Ovary (tissue), 9 donors: ENCODE data around the gene NBPF3. TPM values are rescaled to one million over a fixed set of nuclear protein-coding genes. Genes with fewer than 3 reads are reported as not detected.

Experiments used
- DNase-seq, 5 donors: peaks; one replicate each; pipeline ENCODE4 v3.0.0-alpha.2; 2019 to 2020
- H3K27ac ChIP-seq, 2 donors: fragments of 200-600 bp; one replicate each; pipeline versions ENCODE4 v1.5.1 to v1.8.0; 2019 to 2022
- H3K27me3 ChIP-seq: fragments of 200-600 bp; one replicate; pipeline ENCODE4 v1.8.0; 2022
- H3K36me3 ChIP-seq: fragments of 200-600 bp; sonication (generic); one replicate; pipeline ENCODE4 v1.5.1; 2019
- H3K4me1 ChIP-seq: one replicate; pipeline ENCODE4 v1.8.1; 2013; ENCODE audit warnings: mild to moderate bottlenecking, moderate library complexity; ENCODE audit not compliant: insufficient read depth
- H3K4me3 ChIP-seq: fragments of 200-600 bp; sonication (generic); one replicate; pipeline ENCODE4 v1.5.1; 2017
- H3K9me3 ChIP-seq, 2 donors: fragments of 200-600 bp in 1 of 2; sonication (generic) in 1 of 2; one replicate each; pipeline versions ENCODE4 v1.5.1 to v1.8.1; 2013 to 2019; ENCODE audit warnings: mild to moderate bottlenecking in 1 of 2, moderate library complexity in 1 of 2
- CTCF ChIP-seq, 3 donors: fragments of 450-650 bp in 2 of 3; fragments of 200-600 bp in 1 of 3; IDR thresholded peaks; one replicate each; pipeline versions ENCODE4 v1.5.1 to v1.8.0; 2016 to 2022; ENCODE audit warnings: antibody characterized with exemption in 3 of 3, mild to moderate bottlenecking in 1 of 3
- EP300 ChIP-seq: sonication (generic); formaldehyde crosslinking; IDR thresholded peaks from one replicate; pipeline ENCODE4 v1.6.1; 2017; ENCODE audit warnings: antibody characterized with exemption
- POLR2A ChIP-seq: fragments of 450-650 bp; IDR thresholded peaks from one replicate; pipeline ENCODE4 v1.6.1; 2017; ENCODE audit warnings: antibody characterized with exemption, mild to moderate bottlenecking, moderate library complexity
- WGBS, 3 donors: extraction: QIAGEN DNeasy Blood & Tissue Kit in 1 of 3; methylation state at CpG; one replicate each; pipeline versions ENCODE4 v1.1.5 to v1.1.7; 2013 to 2017; 5-methylcytosine and 5-hydroxymethylcytosine counted together
- intact Hi-C, 4 donors: fragments of 100-400 bp; cut with DNase I; formaldehyde crosslinking; loops; one replicate each; pipeline versions ENCODE4 v1.11.0 to v1.15.1; 2022 to 2023
- polyA plus RNA-seq, 2 donors: library from polyadenylated mRNA; stranded (reverse); fragments of 200-250 nt in 1 of 2; fragments of 350-450 nt in 1 of 2; fragmentation: Illumina TruSeq in 1 of 2; extraction: RNeasy Lipid Tissue Mini Kit (QIAGEN cat#74804) in 1 of 2; gene quantifications; one replicate each; pipeline ENCODE4 v1.2.3, GENCODE V29; 2013 to 2014
- total RNA-seq, 7 donors: library from RNA; depleted of rRNA in 2 of 7; stranded (reverse); fragments of >200 nt in 2 of 7; fragmentation: NEBNext Ultra II Directional in 3 of 7; extraction: Animal tissue kit (Norgen Biotek cat#: 25700) in 3 of 7; gene quantifications; one replicate each; pipeline versions ENCODE4 v1.1.0 to v1.2.4, GENCODE V29; 2016 to 2023
- donor health status: DM: no; HTN: no; CAD: no; lungs with moderate emphysema.
- donor health status: DM: no; HTN: no; CAD: no.
- donor health status: Bipolar disorder and iron deficiency.
- donor health status: DM: yes; HTN: yes; CAD: no.
- donor health status: DM: no; HTN: no; CAD: no.
- donor health status: DM: yes; HTN: yes; CAD: no.

Gene NBPF3
- total and polyA plus RNA-seq, 9 donors, result 4.2 to 11.1 (median 8.8) TPM

GRCh38 chr1:21499283-21499950, 59.5 kb downstream of the NBPF3 start:
- Histone ChIP-seq H3K36me3 (no peaks in the 10 kb centered on the region), H3K4me3 (no peak overlapping the region), H3K9me3 (no peaks in the 10 kb centered on the region), H3K4me1 (peaks cover 5% of the 10 kb centered on the region), H3K27ac (no peak overlapping the region), H3K27me3 (no peaks in the 10 kb centered on the region)
- no peak for DNase-seq
- TF ChIP-seq EP300 (no peak), POLR2A (no peak), CTCF (IDR thresholded peaks at IDR 0.05) (no peak)
- intact Hi-C loops, result no loop called here
- WGBS, 3 donors, result 95 to 100% (median 96%) methylated on average over 1 of the region's 1 CpG

GRCh38 chr1:21503706-21504377, 63.9 kb downstream of the NBPF3 start:
- Histone ChIP-seq H3K27me3 (no peaks in the 10 kb centered on the region), H3K36me3 (no peaks in the 10 kb centered on the region), H3K27ac (no peak overlapping the region), H3K9me3 (no peaks in the 10 kb centered on the region), H3K4me3 (no peak overlapping the region), H3K4me1 (peaks cover 5% of the 10 kb centered on the region)
- WGBS, 3 donors, result 39 to 48% (median 39%) methylated on average over 7 of the region's 7 CpGs
- TF ChIP-seq POLR2A, result no peak
- TF ChIP-seq EP300, result no peak
- no peak for TF ChIP-seq CTCF (IDR thresholded peaks at IDR 0.05)
- DNase-seq, result peak; percentile 60 to 79 (median 72)
- intact Hi-C loops, result loop anchor here in 2 of 4 donors (10.0 kb wide), 1 partner anchor 151 kb away; no protein-coding TSS in a partner anchor

GRCh38 chr1:21506804-21507203, 66.9 kb downstream of the NBPF3 start:
- TF ChIP-seq CTCF (IDR thresholded peaks at IDR 0.05), result no peak
- no peak for TF ChIP-seq POLR2A
- TF ChIP-seq EP300, result no peak
- DNase-seq, result no peak
- WGBS, 3 donors, result 53 to 70% (median 59%) methylated on average over 4 of the region's 4 CpGs
- intact Hi-C loops, result loop anchor here in 2 of 4 donors (10.0 kb wide), 1 partner anchor 148 kb away; no protein-coding TSS in a partner anchor
- Histone ChIP-seq H3K9me3 (no peaks in the 10 kb centered on the region), H3K27me3 (no peaks in the 10 kb centered on the region), H3K27ac (no peak overlapping the region), H3K4me3 (no peak overlapping the region), H3K4me1 (peaks cover 9% of the 10 kb centered on the region), H3K36me3 (no peaks in the 10 kb centered on the region)

GRCh38 chr1:21507511-21508270, 67.8 kb downstream of the NBPF3 start:
- H3K27me3 ChIP-seq, result no peaks in the 10 kb centered on the region
- no peak for DNase-seq
- intact Hi-C loops, result loop anchor here in 2 of 4 donors (10.0 kb wide), 1 partner anchor 147 kb away; no protein-coding TSS in a partner anchor

More at GRCh38 chr1:21507511-21508270, 67.8 kb downstream of the NBPF3 start:
- Histone ChIP-seq H3K27ac (no peak overlapping the region), H3K4me1 (peaks cover 9% of the 10 kb centered on the region), H3K36me3 (no peaks in the 10 kb centered on the region), H3K9me3 (no peaks in the 10 kb centered on the region), H3K4me3 (no peak overlapping the region)
- TF ChIP-seq CTCF (IDR thresholded peaks at IDR 0.05) (no peak), POLR2A (no peak), EP300 (no peak)
- 93 to 98% (median 94%) methylated on average over 1 of the region's 1 CpG for whole genome bisulfite sequencing, 3 donors
